Kidney glomerular epithelial cell (primary cell): ENCODE results near the gene HBG1.
"Not testable (repeated sequence)": the region's sequence is repeated elsewhere in the genome, so short reads cannot be mapped to it uniquely, and the experiment has no call there.

Source experiments
- DNase-seq: peaks from one replicate; lab custom pipeline; 2025; lab: John Stamatoyannopoulos, UW

The HBG1 gene

DNA sequence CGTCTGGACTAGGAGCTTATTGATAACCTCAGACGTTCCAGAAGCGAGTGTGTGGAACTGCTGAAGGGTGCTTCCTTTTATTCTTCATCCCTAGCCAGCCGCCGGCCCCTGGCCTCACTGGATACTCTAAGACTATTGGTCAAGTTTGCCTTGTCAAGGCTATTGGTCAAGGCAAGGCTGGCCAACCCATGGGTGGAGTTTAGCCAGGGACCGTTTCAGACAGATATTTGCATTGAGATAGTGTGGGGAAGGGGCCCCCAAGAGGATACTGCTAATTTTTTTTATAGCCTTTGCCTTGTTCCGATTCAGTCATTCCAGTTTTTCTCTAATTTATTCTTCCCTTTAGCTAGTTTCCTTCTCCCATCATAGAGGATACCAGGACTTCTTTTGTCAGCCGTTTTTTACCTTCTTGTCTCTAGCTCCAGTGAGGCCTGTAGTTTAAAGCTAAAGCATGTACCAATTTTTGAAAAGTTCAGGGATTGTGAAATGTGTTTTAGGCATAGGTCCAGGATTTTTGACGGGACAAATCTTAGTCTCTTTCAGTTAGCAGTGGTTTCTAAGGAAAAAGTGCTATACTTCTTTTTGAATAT, at the start of gene HBG1:
Gene HBG1 (minus strand): TSS at position 51 of the 590 bp plus-strand sequence. CDS start 53 bp downstream, outside the sequence.
- DNase-seq: not testable (repeated sequence)

DNA sequence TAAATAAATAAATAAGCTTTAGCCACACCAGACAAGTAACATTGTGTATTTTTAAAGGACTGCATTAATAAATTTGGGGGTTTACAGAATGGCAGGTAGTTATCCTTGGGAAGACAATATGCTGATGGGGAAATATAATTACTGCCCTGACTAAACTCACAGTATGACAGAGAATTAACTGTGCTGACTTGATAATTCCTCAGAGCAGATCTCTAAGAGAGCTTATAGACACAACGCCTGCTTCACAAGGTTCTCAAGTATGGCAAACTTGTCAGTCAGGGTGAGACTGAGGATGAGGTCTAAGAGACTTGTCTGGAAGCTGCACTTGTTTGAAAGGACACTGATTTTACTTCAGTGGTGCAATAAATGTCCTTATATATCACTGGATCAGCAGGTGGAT, 48.8 kb upstream of the HBG1 start:
- DNase-seq: no peak

DNA sequence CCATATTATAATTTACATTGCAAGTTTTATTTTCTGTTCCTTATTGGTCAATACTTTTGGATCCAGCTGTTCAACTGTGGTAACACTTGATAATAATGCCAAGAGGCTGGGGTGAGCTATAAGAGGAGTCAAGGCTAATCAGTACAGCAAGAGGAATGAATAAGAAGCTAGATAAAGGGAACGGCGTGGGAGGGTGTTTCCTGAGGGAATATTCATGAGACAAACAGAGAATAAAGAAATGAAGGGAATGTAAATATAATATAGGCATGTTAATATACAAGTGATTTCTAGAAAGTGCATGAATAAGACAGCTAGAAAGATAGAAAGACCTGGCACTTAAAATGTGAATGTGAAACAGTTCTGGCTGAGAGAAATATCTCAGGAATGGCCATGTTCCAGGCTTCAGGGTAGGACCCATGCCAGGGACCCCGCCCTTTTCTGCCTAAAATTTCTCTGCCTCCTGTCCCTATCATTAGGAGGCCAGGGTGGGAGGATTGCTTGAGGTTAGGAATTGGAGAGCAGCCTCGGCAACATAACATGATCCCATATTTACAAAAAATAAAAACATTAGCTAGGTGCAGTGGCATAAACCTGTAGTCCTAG, 48.2 kb upstream of the HBG1 start:
- no peak for DNase-seq

DNA sequence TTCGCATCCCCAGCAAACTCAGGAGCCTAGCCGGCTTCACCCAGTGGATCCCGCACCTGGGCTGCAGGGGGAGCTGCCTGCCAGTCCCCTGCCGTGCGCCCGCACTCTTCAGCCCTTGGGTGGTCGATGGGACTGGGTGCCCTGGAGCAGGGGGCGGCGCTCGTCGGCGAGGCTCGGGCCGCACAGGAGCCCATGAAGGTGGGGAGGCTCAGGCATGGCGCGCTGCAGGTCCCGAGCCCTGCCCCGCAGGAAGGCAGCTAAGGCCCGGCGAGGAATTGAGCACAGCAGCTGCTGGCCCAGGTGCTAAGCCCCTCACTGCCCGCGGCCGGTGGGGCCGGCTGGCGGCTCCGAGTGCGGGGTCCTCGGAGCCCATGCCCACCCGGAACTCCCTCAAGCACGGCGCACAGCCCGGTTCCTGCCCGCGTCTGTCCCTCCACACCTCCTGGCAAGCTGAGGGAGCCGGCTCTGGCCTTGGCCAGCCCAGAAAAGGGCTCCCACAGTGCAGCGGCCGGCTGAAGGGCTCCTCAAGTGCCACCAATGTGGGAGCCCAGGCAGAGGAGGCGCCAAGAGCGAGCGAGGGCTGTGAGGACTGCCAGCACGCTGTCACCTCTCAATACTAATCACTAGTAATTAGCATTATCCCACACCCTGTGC, 44.8 kb upstream of the HBG1 start:
- not testable (repeated sequence) for DNase-seq

DNA sequence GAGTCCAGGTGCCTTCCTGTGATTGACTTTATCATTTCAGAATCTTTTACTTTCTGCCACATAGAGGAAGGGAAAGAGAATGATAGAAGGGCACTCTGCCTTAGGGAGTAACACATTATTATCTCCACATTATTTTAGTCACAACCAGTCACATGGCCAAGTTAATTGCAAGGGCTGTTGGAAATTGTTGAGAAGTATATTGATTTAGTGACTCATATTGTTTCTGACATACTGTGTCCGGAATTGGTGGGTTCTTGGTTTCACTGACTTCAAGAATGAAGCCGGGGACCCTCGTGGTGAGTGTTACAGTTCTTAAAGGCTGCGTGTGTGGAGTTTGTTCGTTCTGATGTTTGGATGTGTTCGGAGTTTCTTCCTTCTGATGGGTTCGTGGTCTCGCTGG, 43.4 kb upstream of the HBG1 start:
- DNase-seq: no peak

DNA sequence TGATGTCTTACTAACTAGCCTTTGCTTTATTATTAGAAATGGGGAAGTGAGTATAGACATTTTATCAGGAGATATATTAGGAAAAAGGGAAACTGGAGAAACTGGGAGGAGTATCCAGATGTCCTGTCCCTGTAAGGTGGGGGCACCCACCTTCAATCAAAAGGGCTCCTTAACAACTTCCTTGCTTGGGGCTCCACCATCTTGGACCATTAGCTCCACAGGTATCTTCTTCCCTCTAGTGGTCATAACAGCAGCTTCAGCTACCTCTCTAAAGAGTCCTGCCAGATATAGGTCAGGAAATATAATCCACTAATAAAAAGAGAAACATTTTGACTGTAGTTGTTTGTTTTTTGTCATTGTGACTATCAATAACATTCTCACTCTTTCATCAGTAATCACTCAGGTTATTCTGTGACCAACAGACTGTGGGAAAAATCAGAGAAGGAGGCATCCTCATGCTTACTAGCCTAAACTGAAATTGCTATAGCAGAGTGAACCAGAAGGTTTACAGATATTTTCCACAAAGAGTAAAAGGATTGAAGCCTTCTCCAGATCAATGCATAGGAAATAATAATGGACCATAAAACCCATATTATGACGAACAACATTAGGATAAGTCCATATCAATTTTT, 41.7 kb upstream of the HBG1 start:
- DNase-seq: no peak

DNA sequence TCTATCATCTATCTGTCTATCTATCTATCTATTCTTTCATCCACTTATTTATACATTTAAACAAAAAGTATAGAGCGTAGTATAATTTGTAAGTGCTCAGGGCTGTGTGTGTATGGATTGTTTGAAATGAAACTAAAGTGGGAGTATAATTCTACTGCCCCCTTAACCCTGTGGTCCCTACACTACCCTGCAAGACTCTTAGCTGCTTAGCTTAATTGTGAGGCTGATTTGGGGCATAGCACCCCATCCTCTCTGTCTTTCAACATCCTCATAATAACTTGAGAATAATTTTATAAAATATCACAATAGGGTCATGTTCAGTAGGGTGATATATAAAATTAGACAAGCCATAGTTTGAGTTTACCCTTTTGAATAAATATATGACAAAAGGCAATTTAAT, 40.4 kb upstream of the HBG1 start:
- no peak for DNase-seq

DNA sequence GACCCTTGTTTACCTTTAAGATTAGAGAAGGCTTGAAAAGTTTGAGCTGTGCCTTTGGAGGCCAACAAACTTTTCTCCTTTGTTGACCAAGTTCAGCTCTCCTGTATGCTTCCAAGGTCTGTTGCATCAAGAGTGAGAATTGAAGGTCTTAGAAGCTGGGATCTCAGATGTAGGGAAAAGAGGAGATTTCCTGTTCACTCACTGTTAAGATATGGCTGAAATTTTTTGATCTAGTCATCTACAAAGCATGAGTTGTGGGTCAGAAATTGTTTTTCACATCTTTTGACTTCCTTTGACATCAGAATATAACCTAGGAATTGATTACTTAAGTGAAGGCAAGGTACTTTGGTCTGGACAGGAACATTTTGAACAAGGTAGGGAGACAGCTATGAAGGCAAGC, 40.0 kb upstream of the HBG1 start:
- no peak for DNase-seq

DNA sequence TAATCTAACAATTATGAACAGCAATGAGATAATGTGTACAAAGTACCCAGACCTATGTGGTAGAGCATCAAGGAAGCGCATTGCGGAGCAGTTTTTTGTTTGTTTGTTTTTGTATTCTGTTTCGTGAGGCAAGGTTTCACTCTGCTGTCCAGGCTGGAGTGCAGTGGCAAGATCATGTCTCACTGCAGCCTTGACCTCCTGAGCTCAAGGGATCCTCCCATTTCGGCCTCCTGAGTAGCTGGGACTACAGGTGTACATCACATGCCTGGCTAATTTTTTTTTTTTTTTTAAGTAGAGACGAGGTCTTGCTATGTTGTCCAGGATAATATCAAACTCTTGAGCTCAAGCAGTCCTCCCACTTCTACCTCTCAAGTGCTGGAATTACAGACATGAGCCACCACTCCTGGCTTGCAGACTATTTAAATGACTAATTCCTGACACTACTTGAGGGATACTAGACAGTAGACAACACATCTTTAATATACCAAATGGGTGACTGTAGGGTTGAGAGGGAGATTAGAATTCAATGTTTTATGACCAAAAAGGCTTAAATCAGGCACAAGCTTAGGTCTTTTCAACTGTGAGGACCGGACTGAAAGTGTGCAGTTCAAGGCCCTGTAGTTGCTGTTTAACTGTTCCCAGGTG, 39.4 kb upstream of the HBG1 start:
- DNase-seq: no peak

DNA sequence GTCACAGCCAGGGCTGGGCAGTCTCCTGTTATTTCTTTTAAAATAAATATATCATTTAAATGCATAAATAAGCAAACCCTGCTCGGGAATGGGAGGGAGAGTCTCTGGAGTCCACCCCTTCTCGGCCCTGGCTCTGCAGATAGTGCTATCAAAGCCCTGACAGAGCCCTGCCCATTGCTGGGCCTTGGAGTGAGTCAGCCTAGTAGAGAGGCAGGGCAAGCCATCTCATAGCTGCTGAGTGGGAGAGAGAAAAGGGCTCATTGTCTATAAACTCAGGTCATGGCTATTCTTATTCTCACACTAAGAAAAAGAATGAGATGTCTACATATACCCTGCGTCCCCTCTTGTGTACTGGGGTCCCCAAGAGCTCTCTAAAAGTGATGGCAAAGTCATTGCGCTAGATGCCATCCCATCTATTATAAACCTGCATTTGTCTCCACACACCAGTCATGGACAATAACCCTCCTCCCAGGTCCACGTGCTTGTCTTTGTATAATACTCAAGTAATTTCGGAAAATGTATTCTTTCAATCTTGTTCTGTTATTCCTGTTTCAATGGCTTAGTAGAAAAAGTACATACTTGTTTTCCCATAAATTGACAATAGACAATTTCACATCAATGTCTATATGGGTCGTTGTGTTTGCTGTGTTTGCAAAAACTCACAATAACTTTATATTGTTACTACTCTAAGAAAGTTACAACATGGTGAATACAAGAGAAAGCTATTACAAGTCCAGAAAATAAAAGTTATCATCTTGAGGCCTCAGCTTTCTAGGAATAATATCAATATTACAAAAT, 38.6 kb upstream of the HBG1 start:
- DNase-seq: no peak

DNA sequence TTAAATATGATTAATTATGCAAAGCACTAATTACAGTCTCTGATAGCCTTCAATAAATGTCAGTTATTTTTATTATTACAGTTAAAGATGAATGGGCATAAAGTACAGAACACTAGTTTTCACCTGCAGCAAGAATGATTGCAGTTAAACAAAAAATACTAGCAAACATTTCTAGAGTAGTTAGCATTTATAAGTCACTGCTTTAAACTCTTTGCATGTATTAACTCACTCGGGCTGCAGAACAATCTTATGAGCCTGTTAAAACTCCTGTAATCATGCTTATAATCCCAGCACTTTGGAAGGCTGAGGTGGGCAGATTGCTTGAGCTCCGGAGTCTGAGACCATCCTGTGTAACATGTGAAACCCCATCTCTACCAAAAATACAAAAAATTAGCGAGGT, 37.2 kb upstream of the HBG1 start:
- DNase-seq: no peak

DNA sequence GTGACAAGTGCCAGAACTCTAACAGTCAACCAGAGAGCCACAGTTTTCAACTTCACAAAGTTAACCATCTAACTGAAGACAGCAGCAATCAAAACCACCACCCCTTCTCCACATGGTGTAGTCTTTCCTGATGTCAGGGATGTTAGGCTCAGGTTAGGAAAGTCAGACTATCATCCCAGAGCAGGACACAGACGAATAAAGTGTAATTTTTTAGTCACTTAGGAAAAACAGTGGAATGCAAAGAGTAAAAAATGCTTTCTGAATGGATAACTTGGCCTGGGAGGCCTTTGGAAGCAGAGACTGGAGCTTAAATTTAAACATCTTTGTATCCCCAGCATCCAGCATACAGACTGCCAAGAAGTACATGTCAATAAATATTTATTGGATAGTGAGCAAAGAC, 36.7 kb upstream of the HBG1 start:
- no peak for DNase-seq

DNA sequence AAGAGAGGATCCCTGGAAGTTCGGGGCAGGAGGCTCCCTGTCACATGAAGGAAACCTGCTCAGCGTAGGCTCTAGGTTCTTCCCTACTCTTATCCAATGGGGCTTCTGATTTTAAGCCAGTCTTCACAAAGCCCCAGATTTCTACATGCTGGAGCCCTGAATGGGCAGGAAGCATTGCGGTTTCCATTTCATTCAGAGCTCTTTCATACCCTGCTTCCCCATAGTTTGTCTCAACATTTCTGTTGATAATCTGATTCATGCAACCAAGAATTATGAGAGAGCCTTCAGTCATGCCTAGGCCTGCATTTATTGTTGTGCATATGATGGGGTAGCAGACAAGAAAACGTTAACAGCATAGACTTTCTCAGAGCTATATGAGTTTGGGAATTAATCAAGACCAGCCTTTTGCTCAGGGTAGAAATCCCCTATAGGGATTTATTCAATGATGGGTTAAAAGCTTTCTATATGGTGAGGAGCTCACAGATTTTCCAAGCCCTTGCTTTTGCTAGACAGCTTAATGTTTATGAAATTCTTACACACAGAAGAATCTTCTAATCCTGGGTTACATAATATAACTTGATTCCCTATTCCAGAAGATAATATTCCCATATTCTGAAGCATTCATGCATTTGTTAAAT, 36.2 kb upstream of the HBG1 start:
- no peak for DNase-seq

DNA sequence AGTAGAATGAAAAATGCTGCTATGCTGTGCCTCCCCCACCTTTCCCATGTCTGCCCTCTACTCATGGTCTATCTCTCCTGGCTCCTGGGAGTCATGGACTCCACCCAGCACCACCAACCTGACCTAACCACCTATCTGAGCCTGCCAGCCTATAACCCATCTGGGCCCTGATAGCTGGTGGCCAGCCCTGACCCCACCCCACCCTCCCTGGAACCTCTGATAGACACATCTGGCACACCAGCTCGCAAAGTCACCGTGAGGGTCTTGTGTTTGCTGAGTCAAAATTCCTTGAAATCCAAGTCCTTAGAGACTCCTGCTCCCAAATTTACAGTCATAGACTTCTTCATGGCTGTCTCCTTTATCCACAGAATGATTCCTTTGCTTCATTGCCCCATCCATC, 35.0 kb upstream of the HBG1 start:
- DNase-seq: no peak

DNA sequence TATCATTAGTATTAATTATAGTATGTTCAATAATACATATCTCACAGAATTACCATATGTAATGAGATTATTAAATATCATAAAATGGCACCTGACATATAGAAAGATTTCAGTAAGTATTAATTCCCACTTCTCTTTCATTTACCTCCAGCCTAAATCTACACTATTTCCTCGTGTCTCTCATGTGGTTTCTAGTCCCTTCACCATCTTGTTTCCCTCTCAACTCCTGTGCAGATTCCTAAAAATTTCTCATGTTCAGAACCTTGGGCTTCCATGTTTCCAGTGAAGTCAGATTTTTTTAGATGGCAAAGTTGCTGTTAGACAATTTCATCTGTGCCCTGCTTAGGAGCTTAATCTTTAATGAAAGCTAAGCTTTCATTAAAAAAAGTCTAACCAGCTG, 34.2 kb upstream of the HBG1 start:
- DNase-seq: no peak

DNA sequence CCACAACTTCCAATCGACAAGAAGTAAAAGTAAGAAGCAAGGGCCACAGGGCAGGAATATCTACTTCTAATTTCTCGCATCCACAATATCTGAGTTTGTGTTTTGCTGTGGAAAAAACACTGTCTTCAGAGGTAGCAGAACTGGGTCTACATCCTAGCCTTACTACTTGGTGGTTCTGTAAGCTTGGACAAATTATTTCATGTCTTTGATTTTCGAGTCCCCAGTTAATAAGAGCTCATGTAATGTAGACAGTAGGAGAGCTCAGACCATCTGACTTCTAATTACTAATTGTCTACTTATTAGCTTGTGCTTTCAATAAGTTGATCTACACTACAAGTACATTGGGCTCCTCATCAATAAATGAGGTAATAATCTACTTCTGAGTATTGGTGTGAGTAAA, 33.4 kb upstream of the HBG1 start:
- DNase-seq: no peak

DNA sequence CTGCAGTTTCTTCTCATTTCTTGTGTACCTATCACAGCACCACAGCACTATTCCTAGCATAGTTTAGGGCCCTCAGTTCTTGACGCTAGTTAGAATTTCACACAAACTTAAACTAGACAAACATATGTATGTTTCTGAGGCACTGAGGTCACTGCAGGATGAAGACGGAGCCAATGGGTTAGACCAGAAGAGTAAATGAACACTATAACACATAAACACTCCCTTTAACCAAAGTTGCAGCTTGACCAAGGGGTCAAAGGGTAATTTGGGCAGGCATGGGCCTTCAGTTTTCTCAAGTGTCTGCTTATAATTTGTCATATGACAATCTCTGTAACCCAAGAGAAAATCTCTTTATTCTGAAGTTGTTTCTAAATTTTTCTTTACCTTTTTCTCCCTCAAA, 33.0 kb upstream of the HBG1 start:
- no peak for DNase-seq

DNA sequence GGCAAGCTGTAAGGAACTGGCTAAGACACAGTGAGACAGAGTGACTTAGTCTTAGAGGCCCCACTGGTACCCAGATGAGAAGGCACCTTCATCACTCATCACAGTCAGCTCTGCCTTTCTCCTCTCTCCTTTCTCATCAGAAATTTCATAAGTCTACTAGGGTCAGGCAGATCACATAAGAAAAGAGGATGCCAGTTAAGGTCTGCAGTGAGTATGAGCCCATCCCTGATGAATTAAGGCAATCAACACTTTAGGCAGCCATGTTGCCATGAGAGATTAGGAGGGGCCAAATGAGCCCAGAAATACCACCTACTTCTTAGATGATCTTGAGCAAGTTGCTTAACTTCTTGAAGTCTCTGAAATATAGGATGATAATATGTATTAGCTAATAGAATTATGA, 31.9 kb upstream of the HBG1 start:
- DNase-seq: no peak

DNA sequence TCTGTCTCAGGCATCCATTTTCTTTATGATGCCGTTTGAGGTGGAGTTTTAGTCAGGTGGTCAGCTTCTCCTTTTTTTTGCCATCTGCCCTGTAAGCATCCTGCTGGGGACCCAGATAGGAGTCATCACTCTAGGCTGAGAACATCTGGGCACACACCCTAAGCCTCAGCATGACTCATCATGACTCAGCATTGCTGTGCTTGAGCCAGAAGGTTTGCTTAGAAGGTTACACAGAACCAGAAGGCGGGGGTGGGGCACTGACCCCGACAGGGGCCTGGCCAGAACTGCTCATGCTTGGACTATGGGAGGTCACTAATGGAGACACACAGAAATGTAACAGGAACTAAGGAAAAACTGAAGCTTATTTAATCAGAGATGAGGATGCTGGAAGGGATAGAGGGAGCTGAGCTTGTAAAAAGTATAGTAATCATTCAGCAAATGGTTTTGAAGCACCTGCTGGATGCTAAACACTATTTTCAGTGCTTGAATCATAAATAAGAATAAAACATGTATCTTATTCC, 31.0 kb upstream of the HBG1 start:
- peak; percentile 86 for DNase-seq

DNA sequence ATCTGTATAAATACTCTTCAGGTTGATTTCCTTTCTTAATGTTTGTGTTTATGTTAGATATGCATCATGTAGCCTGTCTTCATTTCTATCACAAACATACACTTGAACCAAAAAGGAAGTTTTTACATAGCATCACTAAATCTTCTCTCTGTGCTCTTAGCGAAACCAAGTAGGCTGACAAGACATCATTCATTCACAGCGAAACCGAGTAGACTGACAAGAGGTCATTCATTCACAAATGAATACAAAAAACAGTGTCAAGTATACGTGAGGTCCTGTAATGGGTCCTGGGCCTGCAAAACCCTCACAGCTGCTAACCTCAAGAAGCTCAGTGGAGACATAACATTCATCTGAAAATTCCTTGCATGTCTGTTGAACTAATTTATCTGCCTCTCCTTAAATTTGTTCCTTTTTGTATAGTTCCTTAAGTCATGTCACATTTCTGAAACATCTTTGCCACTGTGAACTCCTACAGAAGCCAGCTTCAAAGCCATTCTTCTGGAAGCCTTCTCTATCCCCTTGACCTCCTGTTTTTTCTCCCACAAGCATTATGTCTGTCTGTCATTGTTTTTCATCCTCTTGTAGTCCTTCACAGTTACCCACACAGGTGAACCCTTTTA, 29.9 kb upstream of the HBG1 start:
- no peak for DNase-seq
